Neuronal stem cell (in vitro differentiated cells): ENCODE data around the gene PRR23C.

Source experiments
- DNase-seq: peaks from one replicate; pipeline ENCODE4 v3.0.0-alpha.2; 2013; ENCODE audit warnings: low spot score
- H2AFZ ChIP-seq: one replicate; pipeline ENCODE4 v1.6.1; 2013; ENCODE audit warnings: mild to moderate bottlenecking, low read length, inconsistent platforms
- H2AK5ac ChIP-seq: 2 replicates; pipeline ENCODE4 v1.6.1; 2013; ENCODE audit warnings: low read depth, mild to moderate bottlenecking, inconsistent platforms, low read length, moderate library complexity, mixed read lengths
- H2BK120ac ChIP-seq: 2 replicates; pipeline ENCODE4 v1.6.1; 2013; ENCODE audit warnings: low read depth, mild to moderate bottlenecking, inconsistent platforms, low read length, moderate library complexity, mixed read lengths
- H2BK12ac ChIP-seq: one replicate; pipeline ENCODE4 v1.6.1; 2013; ENCODE audit warnings: low read length, inconsistent platforms
- H2BK15ac ChIP-seq: 2 replicates; pipeline ENCODE4 v1.6.1; 2013; ENCODE audit warnings: mild to moderate bottlenecking, low read length, inconsistent platforms, mixed read lengths
- H2BK5ac ChIP-seq: one replicate; pipeline ENCODE4 v1.6.1; 2013; ENCODE audit warnings: inconsistent platforms, mild to moderate bottlenecking, low read length, moderate library complexity
- H3K14ac ChIP-seq: one replicate; pipeline ENCODE4 v1.6.1; 2013; ENCODE audit warnings: low read length, inconsistent platforms
- H3K18ac ChIP-seq: 2 replicates; pipeline ENCODE4 v1.6.1; 2013; ENCODE audit warnings: low read length, inconsistent platforms
- H3K23ac ChIP-seq: 2 replicates; pipeline ENCODE4 v1.6.1; 2013; ENCODE audit warnings: low read depth, mild to moderate bottlenecking, mixed read lengths, low read length, inconsistent platforms; ENCODE audit not compliant: poor library complexity
- H3K27ac ChIP-seq: replicated peaks from 3 replicates; pipeline ENCODE4 v1.5.1; 2013; ENCODE audit warnings: low read length, inconsistent platforms
- H3K27me3 ChIP-seq, 3 experiments: 2 replicates each; pipeline ENCODE4 v1.6.1; 2013; ENCODE audit warnings: low read length in 3 of 3, mild to moderate bottlenecking in 2 of 3, inconsistent platforms in 1 of 3, low read depth in 1 of 3, mixed read lengths in 1 of 3, moderate library complexity in 1 of 3; ENCODE audit not compliant: control insufficient read depth in 3 of 3, insufficient read depth in 3 of 3
- H3K36me3 ChIP-seq, 2 donors: replicated peaks in 1 of 2; 2 replicates each; pipeline ENCODE4 v1.6.1; 2013; ENCODE audit warnings: low read length in 2 of 2; ENCODE audit not compliant: control insufficient read depth in 2 of 2, insufficient read depth in 2 of 2
- H3K4ac ChIP-seq: 2 replicates; pipeline ENCODE4 v1.6.1; 2013; ENCODE audit warnings: inconsistent platforms, mild to moderate bottlenecking, low read length, moderate library complexity
- H3K4me1 ChIP-seq, 2 donors: 1 replicate in 1 of 2; 2 replicates in 1 of 2; pipeline ENCODE4 v1.6.1; 2013; ENCODE audit warnings: low read length in 2 of 2, low read depth in 1 of 2; ENCODE audit not compliant: control insufficient read depth in 2 of 2, insufficient read depth in 1 of 2
- H3K4me2 ChIP-seq: one replicate; pipeline ENCODE4 v1.6.1; 2013; ENCODE audit warnings: mild to moderate bottlenecking, low read length, inconsistent platforms; ENCODE audit not compliant: insufficient read depth, poor library complexity, severe bottlenecking
- H3K4me3 ChIP-seq, 2 donors: 2 replicates each; pipeline ENCODE4 v1.5.1; 2013; ENCODE audit warnings: low read length in 2 of 2, mild to moderate bottlenecking in 2 of 2, inconsistent platforms in 1 of 2, moderate library complexity in 1 of 2
- H3K79me1 ChIP-seq: one replicate; pipeline ENCODE4 v1.6.1; 2013; ENCODE audit warnings: low read depth, mild to moderate bottlenecking, inconsistent platforms, low read length, moderate library complexity
- H3K9ac ChIP-seq: one replicate; pipeline ENCODE4 v1.6.1; 2013; ENCODE audit warnings: mild to moderate bottlenecking, low read depth, low read length, inconsistent platforms; ENCODE audit not compliant: poor library complexity
- H3K9me3 ChIP-seq, 2 donors: replicated peaks in 1 of 2; 2 replicates each; pipeline versions ENCODE3 to v1.6.1; 2013; ENCODE audit warnings: low read length in 2 of 2, mild to moderate bottlenecking in 2 of 2, inconsistent platforms in 1 of 2, low read depth in 1 of 2, mixed read lengths in 1 of 2, moderate library complexity in 1 of 2; ENCODE audit not compliant: control insufficient read depth in 2 of 2, insufficient read depth in 1 of 2
- H4K8ac ChIP-seq: one replicate; pipeline ENCODE4 v1.6.1; 2013; ENCODE audit warnings: low read depth, mild to moderate bottlenecking, inconsistent platforms, low read length, moderate library complexity
- H4K91ac ChIP-seq: one replicate; pipeline ENCODE4 v1.6.1; 2013; ENCODE audit warnings: low read length, low read depth, mild to moderate bottlenecking, inconsistent platforms; ENCODE audit not compliant: poor library complexity
- WGBS, 2 donors: extraction: QIAGEN DNeasy Blood & Tissue Kit; methylation state at CpG; one replicate each; pipeline ENCODE4 v1.1.7; 2013; ENCODE audit warnings: missing lambda C conversion rate in 2 of 2, mixed read lengths in 1 of 2; ENCODE audit not compliant: insufficient read length in 2 of 2, insufficient replicate concordance in 1 of 2; ENCODE audit errors: extremely low coverage in 2 of 2; 5-methylcytosine and 5-hydroxymethylcytosine counted together

Gene PRR23C

GRCh38 chr3:139084176-139084575 is 39.5 kb upstream of the PRR23C start:
- no peak overlapping the region for H3K9ac ChIP-seq
- no peak overlapping the region for H2AK5ac ChIP-seq
- H2BK15ac ChIP-seq = no peak overlapping the region
- no peak overlapping the region for H2BK12ac ChIP-seq
- no peak overlapping the region for H2AFZ ChIP-seq
- H2BK5ac ChIP-seq = no peak overlapping the region
- H3K4me2 ChIP-seq = no peak overlapping the region
- no peaks in the 10 kb centered on the region for H3K9me3 ChIP-seq
- no peak overlapping the region for H3K18ac ChIP-seq
- no peak overlapping the region for H3K4ac ChIP-seq
- H3K27ac ChIP-seq = no peak overlapping the region
- H3K27me3 ChIP-seq = no peaks in the 10 kb centered on the region
- H3K4me3 ChIP-seq = no peak overlapping the region
- H3K4me1 ChIP-seq = no peaks in the 10 kb centered on the region
- H3K14ac ChIP-seq = no peak overlapping the region
- no peak overlapping the region for H4K8ac ChIP-seq
- no peak overlapping the region for H3K23ac ChIP-seq
- H2BK120ac ChIP-seq = no peak overlapping the region
- H3K79me1 ChIP-seq = no peaks in the 10 kb centered on the region
- H4K91ac ChIP-seq = no peak overlapping the region
- H3K36me3 ChIP-seq = no peaks in the 10 kb centered on the region
- DNase-seq = no peak

DNA sequence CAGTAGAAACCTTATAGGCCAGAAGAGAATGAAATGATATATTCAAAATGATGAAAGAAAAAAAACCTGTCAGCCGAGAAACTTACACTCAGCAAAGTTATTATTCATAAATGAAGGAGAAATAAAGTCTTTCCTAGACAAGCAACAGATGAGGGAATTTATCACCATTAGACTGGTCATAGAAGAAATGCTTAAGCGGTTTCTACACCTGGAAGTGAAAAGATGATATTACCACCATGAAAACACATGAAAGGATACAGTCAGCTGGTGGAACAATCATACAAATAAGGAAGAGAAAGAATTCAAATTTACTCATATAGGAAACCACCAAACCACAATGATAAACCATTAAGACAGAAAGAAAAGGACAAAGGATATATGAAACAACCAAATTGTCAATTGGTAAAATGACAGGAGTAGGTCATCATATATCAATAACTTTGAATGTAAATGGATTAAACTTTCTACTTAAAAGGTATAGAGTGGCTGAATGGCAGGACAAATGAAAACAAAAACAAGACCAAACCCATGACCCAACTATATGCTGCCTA is 29.9 kb upstream of the PRR23C start:
- whole genome bisulfite sequencing, 2 donors = no CpG with 5 or more reads among the region's 2 CpGs
- H3K79me1 ChIP-seq = no peaks in the 10 kb centered on the region

DNA sequence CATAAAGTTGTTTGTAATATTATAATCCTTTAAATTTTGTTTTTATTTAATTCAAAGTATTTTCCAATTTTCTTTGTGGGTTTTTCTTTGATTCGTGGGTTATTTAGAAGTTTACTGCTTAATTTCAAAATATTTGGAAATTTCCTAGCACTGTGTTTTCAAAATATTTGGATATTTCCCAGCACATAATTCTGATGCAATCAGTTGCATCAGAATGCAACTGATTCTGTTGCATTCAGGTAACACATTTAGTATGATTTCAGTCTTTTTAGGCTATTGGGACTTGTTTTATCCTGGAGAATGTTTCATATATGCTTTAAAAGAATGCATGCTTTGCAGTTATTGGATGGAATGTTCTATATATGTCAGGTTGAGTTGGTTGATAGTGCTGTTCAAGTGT is 18.2 kb upstream of the PRR23C start:
- Histone ChIP-seq H3K4me2 (no peak overlapping the region), H3K14ac (no peak overlapping the region), H3K18ac (no peak overlapping the region), H3K27ac (no peak overlapping the region), H3K79me1 (no peaks in the 10 kb centered on the region), H3K23ac (no peak overlapping the region), H3K9me3 (no peaks in the 10 kb centered on the region), H2BK120ac (no peak overlapping the region), H3K4me1 (no peaks in the 10 kb centered on the region), H2BK5ac (no peak overlapping the region), H4K8ac (no peak overlapping the region), H2AK5ac (no peak overlapping the region), H2BK15ac (no peak overlapping the region), H3K27me3 (no peaks in the 10 kb centered on the region), H4K91ac (no peak overlapping the region), H3K36me3 (no peaks in the 10 kb centered on the region), H2AFZ (no peak overlapping the region), H3K4me3 (no peak overlapping the region), H3K9ac (no peak overlapping the region), H3K4ac (no peak overlapping the region), H2BK12ac (no peak overlapping the region)
- no CpG with 5 or more reads among the region's 1 CpG for WGBS, 2 donors
- DNase-seq = no peak

More for the DNA sequence above, 29.9 kb upstream of the PRR23C start:
- no peak overlapping the region for H2BK12ac ChIP-seq
- no peak overlapping the region for H4K91ac ChIP-seq
- no peak overlapping the region for H3K4me3 ChIP-seq
- no peak overlapping the region for H3K23ac ChIP-seq
- H3K4ac ChIP-seq = no peak overlapping the region
- peaks cover 0 to 2% of the 10 kb centered on the region in 2 donors for H3K9me3 ChIP-seq
- no peak for DNase-seq
- no peak overlapping the region for H2BK120ac ChIP-seq
- no peak overlapping the region for H3K18ac ChIP-seq
- no peaks in the 10 kb centered on the region for H3K4me1 ChIP-seq
- H2BK15ac ChIP-seq = no peak overlapping the region
- H2AFZ ChIP-seq = no peak overlapping the region
- no peak overlapping the region for H4K8ac ChIP-seq
- no peaks in the 10 kb centered on the region for H3K27me3 ChIP-seq
- no peak overlapping the region for H3K9ac ChIP-seq
- no peak overlapping the region for H3K27ac ChIP-seq
- no peaks in the 10 kb centered on the region for H3K36me3 ChIP-seq
- H3K14ac ChIP-seq = no peak overlapping the region
- no peak overlapping the region for H2BK5ac ChIP-seq
- no peak overlapping the region for H3K4me2 ChIP-seq
- no peak overlapping the region for H2AK5ac ChIP-seq

DNA sequence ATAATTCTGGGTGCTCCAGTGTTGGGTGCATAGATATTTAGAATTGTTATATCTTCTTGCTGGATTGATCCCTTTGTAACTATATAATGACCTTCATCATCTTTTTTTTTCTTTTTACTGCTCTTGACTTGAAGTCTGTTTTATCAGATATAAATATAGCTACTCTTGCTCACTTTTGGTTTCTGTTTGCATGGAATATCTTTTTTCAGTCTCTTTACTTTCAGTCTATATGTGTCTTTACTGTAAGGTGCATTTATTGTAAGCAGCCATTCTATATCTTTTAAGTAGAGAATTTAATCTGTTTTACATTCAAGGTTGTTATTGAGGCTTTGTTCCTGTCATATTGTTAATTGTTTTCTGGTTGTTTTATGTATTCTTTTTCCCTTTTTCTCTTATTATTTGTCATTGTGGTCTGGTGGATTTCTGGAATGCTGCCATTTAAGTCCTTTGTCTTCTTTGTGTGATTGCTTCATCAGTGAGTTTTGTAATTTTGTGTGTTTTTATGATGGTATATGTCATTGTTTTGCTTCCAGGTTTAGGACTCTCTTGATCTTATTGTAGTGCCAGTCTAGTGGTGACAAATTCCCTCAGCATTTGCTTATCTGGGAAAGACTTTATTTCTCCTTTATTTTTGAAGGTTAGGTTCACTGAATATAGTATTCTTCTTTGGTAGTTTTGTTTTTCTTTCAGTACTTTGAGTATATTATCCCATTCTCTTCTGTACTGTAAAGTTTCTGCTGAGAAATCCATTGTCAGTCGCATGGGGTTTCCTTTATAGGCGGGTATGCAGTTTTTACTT is 8.3 kb upstream of the PRR23C start:
- Histone ChIP-seq H3K23ac (no peak overlapping the region), H3K9ac (no peak overlapping the region), H3K9me3 (peaks cover 0 to 4% of the 10 kb centered on the region in 2 donors), H3K27ac (no peak overlapping the region), H3K36me3 (no peaks in the 10 kb centered on the region), H2AK5ac (no peak overlapping the region), H3K4me2 (no peak overlapping the region), H3K4ac (no peak overlapping the region), H4K8ac (no peak overlapping the region), H2BK15ac (no peak overlapping the region), H4K91ac (no peak overlapping the region), H3K14ac (no peak overlapping the region), H2AFZ (no peak overlapping the region), H3K4me1 (no peaks in the 10 kb centered on the region), H2BK5ac (no peak overlapping the region), H3K27me3 (no peaks in the 10 kb centered on the region), H3K4me3 (no peak overlapping the region), H3K79me1 (no peaks in the 10 kb centered on the region), H2BK120ac (no peak overlapping the region), H3K18ac (no peak overlapping the region), H2BK12ac (no peak overlapping the region)
- no peak for DNase-seq
- no CpG with 5 or more reads among the region's 2 CpGs for WGBS, 2 donors
